ENCODE measurements around the gene AUTS2. TPM values are rescaled to one million over a fixed set of nuclear protein-coding genes. Genes with fewer than 3 reads are reported as not detected.

AUTS2 gene
- total RNA-seq, 1 experiment from 2014 or later = 50.0 TPM

DNA sequence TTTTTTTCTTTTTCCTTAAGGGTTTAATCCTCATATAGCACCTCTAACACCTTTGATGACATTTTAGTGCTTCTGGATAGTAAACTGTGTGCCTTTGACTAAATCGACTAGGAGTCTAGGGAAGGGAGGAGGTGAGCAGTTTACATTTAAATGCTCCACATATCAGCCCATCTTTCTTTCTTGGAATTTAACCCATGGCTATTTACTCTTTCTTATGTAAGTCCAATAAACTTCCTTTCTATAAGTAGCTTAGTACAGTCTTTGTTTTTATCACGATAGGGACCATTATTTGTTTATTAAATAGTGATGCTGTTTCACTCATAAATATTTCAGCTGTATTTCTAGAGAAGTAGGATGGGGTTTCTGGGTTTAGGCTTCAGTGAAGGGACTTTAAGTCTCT, 669.9 kb downstream of the AUTS2 start (continued):
- no peak for TF ChIP-seq ELF4 (CRISPR knock-in tag; IDR thresholded peaks at IDR 0.05; ENCODE audit: low read depth)
- TF ChIP-seq JUN (CRISPR knock-in tag; IDR thresholded peaks at IDR 0.05) = no peak

DNA sequence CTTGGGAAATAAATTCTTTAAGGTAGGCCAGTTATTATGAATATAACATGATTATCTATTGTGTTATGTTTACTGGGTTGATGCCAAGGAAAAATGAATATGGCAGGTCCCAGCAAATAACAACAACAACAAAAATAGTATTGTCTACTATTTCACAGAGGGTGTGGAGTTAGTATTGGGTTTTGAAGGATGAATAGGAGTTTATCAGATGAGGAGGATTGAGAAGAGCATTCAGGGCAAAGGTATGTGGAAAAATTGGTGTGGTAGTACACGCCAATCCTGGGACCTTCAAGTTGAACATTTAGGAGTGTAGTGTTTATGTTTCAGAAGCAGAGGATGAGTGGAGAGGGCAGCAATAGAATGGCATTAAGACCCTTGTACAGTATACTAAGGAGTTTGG, 671.9 kb downstream of the AUTS2 start:
- ChIA-PET CTCF (no interaction called here), POLR2A (no interaction called here)
- TF ChIP-seq, protein P1, sequence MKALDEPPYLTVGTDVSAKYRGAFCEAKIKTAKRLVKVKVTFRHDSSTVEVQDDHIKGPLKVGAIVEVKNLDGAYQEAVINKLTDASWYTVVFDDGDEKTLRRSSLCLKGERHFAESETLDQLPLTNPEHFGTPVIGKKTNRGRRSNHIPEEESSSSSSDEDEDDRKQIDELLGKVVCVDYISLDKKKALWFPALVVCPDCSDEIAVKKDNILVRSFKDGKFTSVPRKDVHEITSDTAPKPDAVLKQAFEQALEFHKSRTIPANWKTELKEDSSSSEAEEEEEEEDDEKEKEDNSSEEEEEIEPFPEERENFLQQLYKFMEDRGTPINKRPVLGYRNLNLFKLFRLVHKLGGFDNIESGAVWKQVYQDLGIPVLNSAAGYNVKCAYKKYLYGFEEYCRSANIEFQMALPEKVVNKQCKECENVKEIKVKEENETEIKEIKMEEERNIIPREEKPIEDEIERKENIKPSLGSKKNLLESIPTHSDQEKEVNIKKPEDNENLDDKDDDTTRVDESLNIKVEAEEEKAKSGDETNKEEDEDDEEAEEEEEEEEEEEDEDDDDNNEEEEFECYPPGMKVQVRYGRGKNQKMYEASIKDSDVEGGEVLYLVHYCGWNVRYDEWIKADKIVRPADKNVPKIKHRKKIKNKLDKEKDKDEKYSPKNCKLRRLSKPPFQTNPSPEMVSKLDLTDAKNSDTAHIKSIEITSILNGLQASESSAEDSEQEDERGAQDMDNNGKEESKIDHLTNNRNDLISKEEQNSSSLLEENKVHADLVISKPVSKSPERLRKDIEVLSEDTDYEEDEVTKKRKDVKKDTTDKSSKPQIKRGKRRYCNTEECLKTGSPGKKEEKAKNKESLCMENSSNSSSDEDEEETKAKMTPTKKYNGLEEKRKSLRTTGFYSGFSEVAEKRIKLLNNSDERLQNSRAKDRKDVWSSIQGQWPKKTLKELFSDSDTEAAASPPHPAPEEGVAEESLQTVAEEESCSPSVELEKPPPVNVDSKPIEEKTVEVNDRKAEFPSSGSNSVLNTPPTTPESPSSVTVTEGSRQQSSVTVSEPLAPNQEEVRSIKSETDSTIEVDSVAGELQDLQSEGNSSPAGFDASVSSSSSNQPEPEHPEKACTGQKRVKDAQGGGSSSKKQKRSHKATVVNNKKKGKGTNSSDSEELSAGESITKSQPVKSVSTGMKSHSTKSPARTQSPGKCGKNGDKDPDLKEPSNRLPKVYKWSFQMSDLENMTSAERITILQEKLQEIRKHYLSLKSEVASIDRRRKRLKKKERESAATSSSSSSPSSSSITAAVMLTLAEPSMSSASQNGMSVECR (CRISPR knock-in tag; IDR thresholded peaks at IDR 0.05; ENCODE audit: borderline replicate concordance) = no peak
- TF ChIP-seq ZNF219 (CRISPR knock-in tag; IDR thresholded peaks at IDR 0.05; ENCODE audit: borderline replicate concordance) (no peak), FOXJ3 (CRISPR knock-in tag; IDR thresholded peaks at IDR 0.05; ENCODE audit: borderline replicate concordance) (no peak), ETV6 (CRISPR knock-in tag; IDR thresholded peaks at IDR 0.05) (no peak), GRHL2 (CRISPR knock-in tag; IDR thresholded peaks at IDR 0.05; ENCODE audit: insufficient replicate concordance, severe bottlenecking) (no peak), RORB (CRISPR knock-in tag; IDR thresholded peaks at IDR 0.05) (no peak), ZNF138 (CRISPR knock-in tag; conservative IDR thresholded peaks at IDR 0.05) (no peak), MYBL2 (CRISPR knock-in tag; IDR thresholded peaks at IDR 0.05) (no peak), NR1H2 (CRISPR knock-in tag; IDR thresholded peaks at IDR 0.05) (no peak), ZBTB21 (CRISPR knock-in tag; IDR thresholded peaks at IDR 0.05; ENCODE audit: borderline replicate concordance) (no peak), TEAD1 (CRISPR knock-in tag; IDR thresholded peaks at IDR 0.05) (no peak), GABPB1 (CRISPR knock-in tag; IDR thresholded peaks at IDR 0.05) (no peak), ZNF396 (CRISPR knock-in tag; IDR thresholded peaks at IDR 0.05; ENCODE audit: borderline replicate concordance) (no peak), FOXP1 (CRISPR knock-in tag; IDR thresholded peaks at IDR 0.05; ENCODE audit: borderline replicate concordance) (no peak), RELA (CRISPR knock-in tag; IDR thresholded peaks at IDR 0.05; ENCODE audit: borderline replicate concordance) (no peak)
- TF ChIP-seq, protein P2, sequence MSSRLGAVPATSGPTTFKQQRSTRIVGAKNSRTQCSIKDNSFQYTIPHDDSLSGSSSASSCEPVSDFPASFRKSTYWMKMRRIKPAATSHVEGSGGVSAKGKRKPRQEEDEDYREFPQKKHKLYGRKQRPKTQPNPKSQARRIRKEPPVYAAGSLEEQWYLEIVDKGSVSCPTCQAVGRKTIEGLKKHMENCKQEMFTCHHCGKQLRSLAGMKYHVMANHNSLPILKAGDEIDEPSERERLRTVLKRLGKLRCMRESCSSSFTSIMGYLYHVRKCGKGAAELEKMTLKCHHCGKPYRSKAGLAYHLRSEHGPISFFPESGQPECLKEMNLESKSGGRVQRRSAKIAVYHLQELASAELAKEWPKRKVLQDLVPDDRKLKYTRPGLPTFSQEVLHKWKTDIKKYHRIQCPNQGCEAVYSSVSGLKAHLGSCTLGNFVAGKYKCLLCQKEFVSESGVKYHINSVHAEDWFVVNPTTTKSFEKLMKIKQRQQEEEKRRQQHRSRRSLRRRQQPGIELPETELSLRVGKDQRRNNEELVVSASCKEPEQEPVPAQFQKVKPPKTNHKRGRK (CRISPR knock-in tag; IDR thresholded peaks at IDR 0.05; ENCODE audit: borderline replicate concordance) = no peak
- TF ChIP-seq, protein P3, sequence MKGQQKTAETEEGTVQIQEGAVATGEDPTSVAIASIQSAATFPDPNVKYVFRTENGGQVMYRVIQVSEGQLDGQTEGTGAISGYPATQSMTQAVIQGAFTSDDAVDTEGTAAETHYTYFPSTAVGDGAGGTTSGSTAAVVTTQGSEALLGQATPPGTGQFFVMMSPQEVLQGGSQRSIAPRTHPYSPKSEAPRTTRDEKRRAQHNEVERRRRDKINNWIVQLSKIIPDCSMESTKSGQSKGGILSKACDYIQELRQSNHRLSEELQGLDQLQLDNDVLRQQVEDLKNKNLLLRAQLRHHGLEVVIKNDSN (CRISPR knock-in tag; IDR thresholded peaks at IDR 0.05) = no peak
- TF ChIP-seq, protein P4, sequence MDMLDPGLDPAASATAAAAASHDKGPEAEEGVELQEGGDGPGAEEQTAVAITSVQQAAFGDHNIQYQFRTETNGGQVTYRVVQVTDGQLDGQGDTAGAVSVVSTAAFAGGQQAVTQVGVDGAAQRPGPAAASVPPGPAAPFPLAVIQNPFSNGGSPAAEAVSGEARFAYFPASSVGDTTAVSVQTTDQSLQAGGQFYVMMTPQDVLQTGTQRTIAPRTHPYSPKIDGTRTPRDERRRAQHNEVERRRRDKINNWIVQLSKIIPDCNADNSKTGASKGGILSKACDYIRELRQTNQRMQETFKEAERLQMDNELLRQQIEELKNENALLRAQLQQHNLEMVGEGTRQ (CRISPR knock-in tag; IDR thresholded peaks at IDR 0.05) = no peak
- TF ChIP-seq, protein P5, sequence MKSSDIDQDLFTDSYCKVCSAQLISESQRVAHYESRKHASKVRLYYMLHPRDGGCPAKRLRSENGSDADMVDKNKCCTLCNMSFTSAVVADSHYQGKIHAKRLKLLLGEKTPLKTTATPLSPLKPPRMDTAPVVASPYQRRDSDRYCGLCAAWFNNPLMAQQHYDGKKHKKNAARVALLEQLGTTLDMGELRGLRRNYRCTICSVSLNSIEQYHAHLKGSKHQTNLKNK (CRISPR knock-in tag; IDR thresholded peaks at IDR 0.05) = no peak
- TF ChIP-seq, protein P6, sequence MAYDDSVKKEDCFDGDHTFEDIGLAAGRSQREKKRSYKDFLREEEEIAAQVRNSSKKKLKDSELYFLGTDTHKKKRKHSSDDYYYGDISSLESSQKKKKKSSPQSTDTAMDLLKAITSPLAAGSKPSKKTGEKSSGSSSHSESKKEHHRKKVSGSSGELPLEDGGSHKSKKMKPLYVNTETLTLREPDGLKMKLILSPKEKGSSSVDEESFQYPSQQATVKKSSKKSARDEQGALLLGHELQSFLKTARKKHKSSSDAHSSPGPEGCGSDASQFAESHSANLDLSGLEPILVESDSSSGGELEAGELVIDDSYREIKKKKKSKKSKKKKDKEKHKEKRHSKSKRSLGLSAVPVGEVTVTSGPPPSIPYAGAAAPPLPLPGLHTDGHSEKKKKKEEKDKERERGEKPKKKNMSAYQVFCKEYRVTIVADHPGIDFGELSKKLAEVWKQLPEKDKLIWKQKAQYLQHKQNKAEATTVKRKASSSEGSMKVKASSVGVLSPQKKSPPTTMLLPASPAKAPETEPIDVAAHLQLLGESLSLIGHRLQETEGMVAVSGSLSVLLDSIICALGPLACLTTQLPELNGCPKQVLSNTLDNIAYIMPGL (CRISPR knock-in tag; IDR thresholded peaks at IDR 0.05) = no peak
- peaks cover 22% of the 10 kb centered on the region for H3K4me1 Mint-ChIP-seq
- no peaks in the 10 kb centered on the region for H3K9me3 Mint-ChIP-seq
- H3K27me3 Mint-ChIP-seq (ENCODE audit: low read depth) = no peaks in the 10 kb centered on the region
- no peak for ATAC-seq
- no peak overlapping the region for H3K27ac Mint-ChIP-seq
- no peaks in the 10 kb centered on the region for H3K36me3 Mint-ChIP-seq
- no peak overlapping the region for H3K4me3 Mint-ChIP-seq
- DNase-seq (ENCODE audit: low spot score) = no peak
